Measurements from ENCODE around the gene TMEM132D. TPM values are rescaled to one million over a fixed set of nuclear protein-coding genes. Genes with fewer than 3 reads are reported as not detected.

Gene TMEM132D
- total RNA-seq, 2 donors from 2014 or later = under 0.01 to 0.26 TPM

GRCh38 chr12:129673806-129674205 is 230.0 kb downstream of the TMEM132D start:
- Histone ChIP-seq H3K27ac (no peak overlapping the region), H3K4me1 (no peaks in the 10 kb centered on the region), H3K4me3 (no peak overlapping the region), H3K9me3 (no peaks in the 10 kb centered on the region), H3K27me3 (no peaks in the 10 kb centered on the region), H3K36me3 (replicated peaks in 1 of 2; ENCODE audit: insufficient read depth in 1 of 2, low read depth in 2 of 2) (no peaks in the 10 kb centered on the region)
- DNase-seq (no peak), ATAC-seq (no peak)
- WGBS, 2 donors = 46 to 49% methylated on average over 5 of the region's 5 CpGs
- TF ChIP-seq POLR2A (IDR thresholded peaks at IDR 0.05) (no peak), CTCF (IDR thresholded peaks at IDR 0.05) (no peak)
- intact Hi-C loops (cut with DNase I) = no loop called here

- Histone ChIP-seq H3K9me3 (no peaks in the 10 kb centered on the region), H3K27me3 (no peaks in the 10 kb centered on the region), H3K4me3 (no peak overlapping the region), H3K27ac (no peak overlapping the region), H3K4me1 (no peaks in the 10 kb centered on the region), H3K36me3 (replicated peaks in 1 of 2; ENCODE audit: insufficient read depth in 1 of 2, low read depth in 2 of 2) (no peaks in the 10 kb centered on the region)
- no peak for DNase-seq
- intact Hi-C loops (cut with DNase I) = no loop called here
- WGBS, 2 donors = 58 to 66% methylated on average over 8 of the region's 8 CpGs
- TF ChIP-seq POLR2A (IDR thresholded peaks at IDR 0.05) (no peak), CTCF (IDR thresholded peaks at IDR 0.05) (no peak)
- ATAC-seq = no peak
These were observed 231.7 kb downstream of the TMEM132D start for GRCh38 chr12:129672110-129672509.

- H3K27ac ChIP-seq = no peak overlapping the region
- no peak for DNase-seq
- H3K4me3 ChIP-seq = no peak overlapping the region
- intact Hi-C loops (cut with DNase I) = no loop called here
- no peak for ATAC-seq
- 46 to 58% methylated on average over 6 of the region's 6 CpGs for WGBS, 2 donors
- no peaks in the 10 kb centered on the region for H3K27me3 ChIP-seq
- H3K4me1 ChIP-seq = no peaks in the 10 kb centered on the region
- TF ChIP-seq CTCF (IDR thresholded peaks at IDR 0.05) (no peak), POLR2A (IDR thresholded peaks at IDR 0.05) (no peak)
- H3K36me3 ChIP-seq (replicated peaks in 1 of 2; ENCODE audit: insufficient read depth in 1 of 2, low read depth in 2 of 2) = no peaks in the 10 kb centered on the region
- H3K9me3 ChIP-seq = no peaks in the 10 kb centered on the region
These were observed 233.4 kb downstream of the TMEM132D start for GRCh38 chr12:129670256-129670920.

- H3K9me3 ChIP-seq = no peaks in the 10 kb centered on the region
- no peak overlapping the region for H3K27ac ChIP-seq
- no peak for ATAC-seq
- intact Hi-C loops (cut with DNase I) = no loop called here
- 71 to 81% methylated on average over 6 of the region's 6 CpGs for whole genome bisulfite sequencing, 2 donors
- H3K4me1 ChIP-seq = no peaks in the 10 kb centered on the region
- no peak overlapping the region for H3K4me3 ChIP-seq
- TF ChIP-seq POLR2A (IDR thresholded peaks at IDR 0.05) (no peak), CTCF (IDR thresholded peaks at IDR 0.05) (no peak)
- H3K27me3 ChIP-seq = no peaks in the 10 kb centered on the region
- H3K36me3 ChIP-seq (replicated peaks in 1 of 2; ENCODE audit: insufficient read depth in 1 of 2, low read depth in 2 of 2) = no peaks in the 10 kb centered on the region
- no peak for DNase-seq
These were observed 238.4 kb downstream of the TMEM132D start for GRCh38 chr12:129665414-129665813.

- WGBS, 2 donors = 54 to 58% methylated on average over 9 of the region's 9 CpGs
- H3K4me1 ChIP-seq = no peaks in the 10 kb centered on the region
- DNase-seq (no peak), ATAC-seq (no peak)
- no peaks in the 10 kb centered on the region for H3K27me3 ChIP-seq
- intact Hi-C loops (cut with DNase I) = no loop called here
- H3K4me3 ChIP-seq = no peak overlapping the region
- no peak for TF ChIP-seq CTCF (IDR thresholded peaks at IDR 0.05)
- TF ChIP-seq POLR2A (IDR thresholded peaks at IDR 0.05) = no peak
- H3K36me3 ChIP-seq (replicated peaks in 1 of 2; ENCODE audit: insufficient read depth in 1 of 2, low read depth in 2 of 2) = no peaks in the 10 kb centered on the region
- no peak overlapping the region for H3K27ac ChIP-seq
- H3K9me3 ChIP-seq = no peaks in the 10 kb centered on the region
These were observed 241.6 kb downstream of the TMEM132D start for GRCh38 chr12:129662234-129662633.

Data from body of pancreas (tissue), 4 donors.